EL (cell line): ENCODE measurements around the gene PEPD.

ENCODE experiments used
- DNase-seq: peaks from one replicate; pipeline ENCODE4 v3.0.0-alpha.2; 2016

Gene PEPD

DNA sequence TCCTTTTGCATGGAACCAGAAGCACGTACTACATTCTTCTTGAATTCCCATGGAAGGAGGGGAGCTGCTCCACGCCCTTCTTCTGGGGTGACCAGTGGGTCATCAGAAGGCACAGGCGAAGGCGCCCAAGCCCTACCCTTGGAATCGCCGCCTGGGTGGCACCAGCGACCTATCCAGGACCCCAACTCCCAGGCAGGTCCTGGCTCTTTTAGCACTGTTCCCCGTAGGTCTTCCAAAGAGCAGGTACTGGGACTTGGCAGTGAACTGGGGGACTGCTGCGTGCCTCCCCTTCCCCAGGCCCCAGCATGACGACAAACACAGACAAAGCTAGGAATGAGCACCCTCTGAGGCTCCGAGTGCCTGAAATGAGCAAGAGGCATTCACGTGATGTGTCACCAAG is 103.1 kb downstream of the PEPD start:
- no peak for DNase-seq

DNA sequence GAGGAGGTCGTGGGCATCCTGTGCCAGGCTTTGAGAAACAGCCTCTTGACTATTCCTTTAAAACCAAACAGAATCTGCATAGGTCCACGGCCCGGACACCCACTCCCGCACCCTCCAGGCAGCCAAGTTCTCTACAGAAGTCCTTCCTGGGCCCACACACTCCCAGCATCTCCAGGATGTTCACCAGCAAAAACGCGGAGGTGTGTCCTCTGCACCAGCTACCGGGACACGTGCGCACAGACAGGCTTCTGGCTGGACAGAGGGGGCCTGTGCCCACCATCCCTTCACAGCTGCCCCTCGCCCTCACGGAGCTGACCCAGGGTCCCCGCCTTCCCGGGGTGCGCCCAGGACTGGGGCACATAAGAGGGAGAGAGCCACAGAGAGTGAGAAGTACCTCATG is 103.8 kb downstream of the PEPD start:
- DNase-seq: no peak

DNA sequence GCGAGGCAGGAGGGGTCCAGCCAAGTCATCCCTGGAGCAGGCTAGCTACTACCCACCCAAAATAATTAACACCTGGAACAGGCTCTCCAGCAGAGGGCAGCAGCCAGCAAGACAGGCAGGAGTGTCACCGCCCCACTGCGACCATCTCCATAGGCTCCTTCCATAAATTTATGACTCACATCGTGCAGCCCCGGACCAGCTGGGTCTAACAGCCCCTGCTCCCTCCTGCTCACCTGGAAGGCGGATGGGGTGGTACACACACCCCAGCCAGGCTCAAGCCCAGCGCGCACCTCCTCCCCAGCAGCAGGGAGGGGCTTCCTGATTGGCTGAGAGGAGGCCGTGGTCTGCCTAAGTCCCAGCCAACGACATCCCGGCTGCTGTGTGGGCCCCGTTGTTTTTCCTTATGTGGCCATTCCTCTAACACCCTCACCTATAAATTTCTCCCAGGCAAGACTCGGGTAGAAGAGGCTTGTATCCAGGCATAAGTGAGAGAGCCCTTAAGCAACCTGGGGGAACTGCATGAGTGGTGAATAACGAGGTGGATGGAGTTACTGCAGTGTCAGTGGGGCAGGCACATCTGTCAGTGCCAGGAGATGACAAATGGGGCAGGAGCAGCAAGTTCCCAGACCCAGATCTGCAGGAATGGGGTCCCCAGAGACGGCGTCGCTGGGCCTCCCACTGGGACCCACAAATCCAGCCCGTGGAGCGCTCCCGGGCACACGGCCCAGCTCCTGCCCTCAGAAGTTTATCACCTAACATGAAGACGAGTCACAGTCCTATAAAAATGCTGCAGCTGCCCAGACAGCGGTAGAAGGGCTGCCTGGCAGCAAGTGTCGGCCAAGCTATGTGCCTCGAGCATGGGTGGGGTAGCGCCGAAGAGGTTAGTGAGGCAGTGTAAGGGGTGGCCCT is 105.0 kb downstream of the PEPD start:
- peak; percentile 68 for DNase-seq

DNA sequence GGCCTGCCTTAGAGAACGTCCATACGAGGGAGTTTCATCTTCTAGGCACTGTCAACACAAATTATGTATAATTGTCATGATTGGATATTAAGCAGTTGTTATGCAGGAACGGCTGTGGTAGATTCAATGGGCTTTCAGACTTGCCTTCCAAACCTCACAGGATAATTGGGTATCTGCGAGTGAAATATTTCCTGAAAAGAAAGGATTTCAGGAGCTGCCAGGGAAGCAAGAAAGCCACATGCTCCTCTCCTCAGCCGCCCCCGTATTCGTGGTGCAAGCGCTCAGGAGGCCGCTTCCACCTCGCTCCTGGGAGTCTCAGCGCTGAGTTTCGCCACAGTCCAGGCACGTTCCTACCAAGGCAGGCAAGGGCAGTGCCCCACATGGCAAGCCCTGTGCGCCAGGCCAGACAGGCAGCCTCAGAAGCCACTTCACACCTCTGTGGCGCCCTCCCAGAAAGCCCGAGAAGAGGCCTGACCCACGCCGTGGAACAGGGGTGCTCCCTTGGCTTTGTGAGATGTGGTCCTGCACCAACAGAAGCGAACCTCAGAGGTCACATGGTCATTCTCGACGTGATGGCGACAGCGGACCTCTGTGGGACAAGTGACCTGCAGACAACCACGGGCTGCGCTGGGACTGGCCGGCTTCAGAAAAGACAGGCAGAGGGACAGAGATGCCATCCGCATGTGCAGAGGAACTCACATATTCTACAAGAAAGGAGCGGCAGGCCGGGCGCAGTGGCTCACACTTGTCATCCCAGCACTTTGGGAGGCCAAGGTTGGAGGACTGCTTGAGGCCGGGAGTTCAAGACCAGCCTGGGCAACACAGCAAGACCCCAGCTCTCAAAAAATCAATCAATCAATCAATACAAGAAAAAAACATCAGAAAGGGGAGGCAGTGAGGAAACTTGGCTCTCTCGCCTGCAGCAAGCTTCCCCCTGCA is 106.7 kb downstream of the PEPD start:
- no peak for DNase-seq

DNA sequence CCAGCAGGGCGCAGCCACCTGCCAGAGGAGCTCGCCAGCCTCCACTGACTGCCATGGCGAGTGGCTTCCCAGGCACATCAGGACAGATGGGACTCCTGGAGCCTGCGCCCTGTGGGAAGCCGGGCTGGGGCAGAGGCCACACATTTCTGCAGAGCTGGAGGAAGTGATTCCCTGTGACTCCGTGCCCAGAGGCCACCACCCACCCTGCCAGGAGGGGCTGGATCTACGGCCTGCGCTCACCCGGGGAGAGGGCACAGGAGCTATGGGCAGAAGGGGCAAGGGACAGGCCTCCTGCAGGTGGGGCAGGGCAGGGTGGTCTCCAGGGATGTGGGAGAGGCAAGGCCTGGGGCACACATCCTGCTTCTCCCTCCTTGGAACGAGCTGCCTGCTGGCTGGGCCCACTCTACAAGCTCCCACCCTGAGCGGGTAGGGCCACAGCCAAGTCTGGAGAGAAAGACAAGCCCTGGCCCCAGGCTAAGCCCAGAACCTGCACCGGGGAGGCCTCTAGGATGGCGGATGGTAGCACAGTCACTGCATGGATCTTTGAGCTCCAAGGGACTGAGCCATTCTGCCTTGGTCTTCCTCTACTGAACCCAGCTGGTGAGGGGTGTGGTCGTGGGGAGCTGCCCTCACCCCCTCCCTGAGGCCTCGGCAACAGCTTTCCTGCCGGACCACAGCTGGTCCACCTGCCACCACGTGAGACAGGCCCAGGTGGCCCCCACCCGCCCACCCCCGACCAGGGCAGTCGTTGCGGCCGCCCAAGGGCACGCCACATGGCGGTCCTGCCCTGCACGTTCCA is 107.5 kb downstream of the PEPD start:
- no peak for DNase-seq

DNA sequence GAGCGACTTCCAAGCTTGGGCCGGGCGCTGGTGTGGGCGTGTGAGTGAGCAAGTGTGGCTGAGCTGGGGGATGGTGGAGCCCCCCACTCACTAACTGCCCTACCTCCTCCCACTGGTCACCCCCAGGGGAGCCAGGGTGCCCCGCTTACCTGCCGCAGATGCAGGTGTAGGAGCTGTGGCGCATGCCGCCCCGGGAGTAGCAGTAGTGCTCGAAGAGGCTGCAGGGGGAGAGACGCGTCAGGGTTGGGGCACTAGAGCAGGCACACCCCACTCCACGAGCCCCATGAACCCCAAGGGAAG is 108.2 kb downstream of the PEPD start:
- DNase-seq: no peak

DNA sequence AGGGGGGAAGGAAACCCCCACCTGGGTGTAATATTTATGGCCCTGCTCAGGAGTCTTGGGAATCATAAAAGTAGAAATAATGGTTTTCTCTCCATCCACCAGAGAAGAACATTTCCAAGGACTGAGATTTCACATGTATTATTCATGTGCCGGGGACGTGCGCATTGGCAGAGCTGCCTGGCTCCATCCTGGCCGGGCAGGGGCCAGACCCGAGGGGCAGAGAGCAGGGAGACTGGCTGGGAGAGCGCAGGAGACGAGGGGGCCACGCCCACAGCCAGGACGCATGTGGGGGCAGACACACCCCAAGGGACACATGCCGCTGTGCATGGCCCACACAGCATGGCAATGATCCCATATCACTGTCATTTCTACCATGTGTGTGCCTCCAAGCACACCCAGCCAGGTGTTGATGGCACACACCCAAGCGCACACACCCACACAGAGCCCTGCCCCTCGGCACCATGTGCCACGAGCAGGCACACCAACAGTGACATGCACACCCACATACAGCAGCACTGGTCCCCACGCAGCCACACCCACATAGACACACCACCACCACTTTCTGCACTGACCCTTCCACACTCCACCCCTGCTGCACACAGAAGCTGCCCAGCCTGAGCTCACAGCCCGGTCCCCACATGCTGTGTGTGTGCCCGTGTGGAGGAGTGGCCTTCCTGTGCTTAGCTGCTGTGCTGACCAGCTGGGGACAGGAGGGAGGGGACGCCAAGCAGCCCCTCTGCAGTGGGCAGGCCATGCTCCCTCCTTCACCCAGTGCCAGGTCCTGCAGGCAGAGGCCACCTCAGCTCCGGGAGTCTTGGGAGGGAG is 108.8 kb downstream of the PEPD start:
- DNase-seq: no peak

DNA sequence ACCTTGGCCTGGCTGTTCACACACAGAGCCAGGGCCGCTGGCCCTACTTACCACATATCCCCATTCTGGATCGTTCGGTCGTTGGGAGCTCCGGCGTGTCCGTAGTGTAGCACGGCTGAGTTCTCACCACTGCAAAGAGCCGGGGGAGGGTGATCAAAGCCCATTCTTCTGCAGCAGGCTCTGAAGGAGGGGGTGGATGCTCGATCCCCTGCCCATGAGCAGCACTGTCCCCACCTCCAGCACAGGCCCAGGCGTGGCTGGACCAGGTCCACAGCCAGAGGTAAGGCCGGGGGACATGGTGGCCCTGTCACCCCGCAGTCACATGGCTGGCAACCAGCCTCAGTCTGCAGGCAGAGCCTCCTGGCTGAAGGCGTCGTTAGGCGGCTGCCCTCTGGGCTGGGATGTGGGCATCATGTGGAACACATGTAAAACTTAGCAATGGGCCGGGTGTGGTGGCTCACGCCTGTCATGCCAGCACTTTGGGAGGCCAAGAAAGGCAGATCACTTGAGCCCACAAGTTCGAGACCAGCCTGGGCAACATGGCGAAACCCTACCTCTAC is 109.9 kb downstream of the PEPD start:
- no peak for DNase-seq

DNA sequence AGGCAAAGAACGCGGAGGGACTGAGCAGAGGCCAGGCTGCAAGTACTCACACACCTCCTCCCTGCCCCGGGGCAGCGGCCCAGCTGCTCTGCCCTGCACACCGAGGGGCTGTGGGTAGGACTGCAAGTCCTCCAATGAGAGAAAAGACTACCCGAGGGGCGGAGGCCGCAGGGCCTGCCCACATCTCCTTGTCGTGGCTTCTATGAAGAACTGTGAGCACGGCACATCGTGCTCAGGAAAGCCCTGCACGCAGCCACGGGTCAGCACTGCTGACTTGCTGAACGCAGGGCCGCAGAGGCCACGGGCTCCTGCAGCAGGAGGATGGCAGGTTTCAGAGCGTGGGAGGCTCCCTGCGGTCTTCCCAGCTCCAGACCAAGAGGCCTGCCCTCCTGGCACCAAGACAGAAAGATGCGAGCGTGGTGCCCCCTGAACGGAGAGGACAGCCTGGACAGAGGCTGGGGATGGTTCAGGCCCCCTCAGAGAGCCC is 110.6 kb downstream of the PEPD start:
- DNase-seq: no peak

DNA sequence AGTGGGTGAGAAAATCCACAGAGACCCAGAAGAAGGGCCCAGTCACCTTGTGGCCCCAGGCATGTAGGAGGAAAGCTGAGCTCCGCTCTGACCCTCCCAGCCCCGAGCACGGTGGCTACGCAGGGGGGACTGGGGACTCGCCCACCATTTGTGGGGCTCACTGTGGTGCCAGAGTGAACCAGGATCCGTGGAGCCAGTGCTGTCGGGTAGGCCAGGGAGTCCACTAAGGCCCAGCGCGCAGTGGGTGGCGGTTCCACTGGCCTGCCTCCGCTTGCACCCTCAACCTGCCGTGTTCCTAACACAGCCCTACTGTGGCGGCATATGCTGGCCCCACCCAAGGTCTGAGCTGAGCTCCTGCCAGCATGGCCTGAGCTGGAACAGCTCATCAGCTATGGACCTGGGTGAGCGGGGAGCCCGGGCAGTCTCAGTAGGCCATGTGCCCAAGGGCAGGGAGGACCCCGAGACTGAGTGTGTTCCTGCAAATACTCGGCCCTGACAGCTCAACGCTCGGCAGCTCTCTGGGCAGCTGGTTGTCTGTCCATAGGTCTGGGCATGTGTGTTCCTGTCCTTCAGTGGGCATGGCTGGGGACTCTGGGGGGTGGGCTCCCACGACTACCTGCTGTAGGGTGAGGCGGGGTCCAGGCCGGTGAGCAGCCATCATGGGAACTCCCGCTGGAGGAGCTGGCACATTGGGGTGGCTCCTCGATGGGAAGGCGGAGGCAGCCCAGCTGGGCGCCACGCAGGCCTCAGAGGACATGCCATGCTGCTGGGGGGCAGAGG is 111.5 kb downstream of the PEPD start:
- no peak for DNase-seq

DNA sequence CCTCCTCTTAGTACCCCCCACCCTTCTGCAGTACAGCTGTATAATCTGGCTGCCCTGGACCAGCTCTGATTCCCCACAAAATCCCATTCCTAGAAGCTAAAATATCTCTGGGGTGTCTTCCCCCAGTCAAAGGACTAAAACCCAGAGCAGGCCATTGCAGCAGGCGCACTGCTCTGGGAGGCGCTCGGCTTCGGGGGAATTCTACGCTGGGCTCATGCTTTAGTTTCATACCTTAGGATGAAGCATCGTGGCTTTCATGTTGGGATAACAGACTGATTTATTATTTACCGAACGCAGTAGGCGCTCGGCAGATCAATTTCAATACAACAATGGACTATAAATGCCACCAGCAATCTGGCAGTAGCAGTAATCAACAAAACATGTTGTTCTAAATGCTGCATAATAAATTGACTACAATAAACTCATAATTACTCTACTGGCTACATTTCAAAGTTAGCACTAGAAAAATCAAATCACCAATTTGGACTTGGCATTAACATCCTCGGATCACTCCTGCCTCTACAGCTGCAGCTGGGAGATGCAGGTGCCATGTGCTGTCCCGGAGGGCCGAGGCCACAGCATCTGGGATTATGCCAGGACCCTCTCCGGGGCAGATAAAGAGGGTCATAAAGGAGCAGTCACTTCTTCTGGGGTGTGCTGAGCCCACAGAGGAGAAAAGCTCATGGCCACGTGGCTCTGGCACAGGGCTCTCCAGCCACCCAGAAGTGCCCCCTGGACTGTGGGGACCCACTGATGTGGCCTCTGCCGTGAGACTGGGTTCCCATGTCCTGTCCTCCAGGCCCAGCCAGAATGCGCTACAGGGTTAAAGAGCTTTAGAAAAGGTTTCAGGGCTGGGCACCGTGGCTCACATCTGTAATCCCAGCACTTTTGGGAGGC is 112.8 kb downstream of the PEPD start:
- no peak for DNase-seq

DNA sequence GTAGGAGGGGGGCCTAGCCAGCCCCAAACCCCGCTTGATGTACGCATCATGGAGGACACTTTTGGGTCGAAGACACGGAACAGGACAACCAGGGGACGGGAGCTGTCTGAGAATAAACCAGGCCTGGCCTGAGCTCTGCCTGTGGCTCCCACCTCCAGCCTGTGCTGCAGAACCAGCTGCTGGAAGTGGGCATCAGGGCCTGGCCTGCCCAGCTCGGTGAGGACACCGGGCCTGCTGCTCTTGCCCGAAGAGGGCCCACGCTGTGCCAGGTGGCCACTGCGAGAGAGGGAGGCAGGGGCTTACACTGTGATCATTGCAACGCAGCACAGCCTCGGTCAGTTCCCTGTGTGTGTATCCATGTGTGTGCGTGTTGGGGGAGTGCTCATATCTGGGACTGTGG is 113.5 kb downstream of the PEPD start:
- no peak for DNase-seq

DNA sequence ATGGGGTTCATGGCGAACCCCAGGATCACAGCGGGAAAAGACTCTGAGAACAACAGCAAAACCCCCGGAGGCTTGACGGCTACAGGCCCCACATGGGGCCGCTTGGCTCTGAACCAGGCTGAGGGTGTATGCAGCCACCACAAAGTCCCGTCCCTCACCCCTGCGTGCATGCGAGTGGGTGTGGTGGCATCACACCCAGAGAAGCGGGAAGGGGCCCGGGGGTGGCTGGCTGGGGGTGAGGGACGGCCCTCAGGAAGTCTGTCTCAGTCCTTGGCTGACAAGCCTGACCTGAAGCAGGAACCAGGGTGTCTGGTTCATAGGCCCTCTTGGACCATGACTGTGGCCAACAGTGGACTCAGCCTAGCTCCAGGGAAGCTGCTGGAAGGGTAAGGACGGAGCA is 113.9 kb downstream of the PEPD start:
- DNase-seq: no peak

DNA sequence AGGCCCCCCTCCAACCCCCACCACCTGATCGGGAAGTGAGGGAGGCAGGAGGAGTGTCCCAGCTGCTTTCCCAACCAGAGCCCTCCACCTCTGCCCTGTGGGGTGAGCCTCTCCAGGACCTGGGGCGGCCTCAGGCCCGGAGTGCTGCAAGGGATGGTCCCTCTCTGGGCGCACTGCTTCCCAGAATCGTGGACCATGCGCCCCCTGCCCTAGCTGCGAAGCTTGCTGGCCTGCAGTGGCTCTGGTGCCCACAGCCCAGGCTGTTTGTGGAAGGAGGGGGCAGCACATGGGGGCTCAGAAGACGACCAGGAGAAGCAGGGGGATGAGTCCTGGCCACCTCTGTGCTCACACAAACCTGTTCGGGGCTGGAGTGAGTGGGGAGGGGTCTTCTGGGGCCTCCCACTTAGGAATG is 114.4 kb downstream of the PEPD start:
- DNase-seq: no peak

DNA sequence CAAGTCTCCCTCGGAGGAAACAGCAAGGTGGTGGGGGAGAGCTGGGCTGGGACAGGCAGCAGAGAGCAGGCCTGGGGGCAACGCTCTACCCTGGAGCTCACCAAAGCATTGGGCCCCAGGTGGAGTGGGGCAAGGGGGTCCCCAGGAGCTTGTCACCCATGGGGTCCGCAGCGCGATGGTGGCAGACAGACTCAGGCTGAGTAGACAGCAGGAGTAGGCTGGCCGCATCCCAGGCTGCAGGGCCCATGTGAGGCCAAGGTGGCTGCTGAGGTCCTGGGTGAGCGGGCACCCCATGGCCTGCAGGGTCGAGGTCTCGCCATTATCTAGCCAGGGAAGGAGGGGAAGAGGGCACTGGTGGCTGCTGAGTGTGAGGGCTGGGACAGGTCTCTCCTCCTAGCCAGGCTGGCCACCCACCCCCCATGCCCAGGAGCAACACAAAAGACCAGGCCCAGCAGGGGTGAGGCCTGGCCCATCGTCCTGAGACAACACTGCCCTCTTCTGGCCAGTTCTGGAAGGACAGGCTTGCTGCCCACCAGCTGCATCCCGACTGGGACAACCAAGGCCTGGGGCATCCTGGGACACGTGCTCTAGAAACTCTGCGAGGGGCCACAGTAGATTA is 115.0 kb downstream of the PEPD start:
- DNase-seq: peak; percentile 51

DNA sequence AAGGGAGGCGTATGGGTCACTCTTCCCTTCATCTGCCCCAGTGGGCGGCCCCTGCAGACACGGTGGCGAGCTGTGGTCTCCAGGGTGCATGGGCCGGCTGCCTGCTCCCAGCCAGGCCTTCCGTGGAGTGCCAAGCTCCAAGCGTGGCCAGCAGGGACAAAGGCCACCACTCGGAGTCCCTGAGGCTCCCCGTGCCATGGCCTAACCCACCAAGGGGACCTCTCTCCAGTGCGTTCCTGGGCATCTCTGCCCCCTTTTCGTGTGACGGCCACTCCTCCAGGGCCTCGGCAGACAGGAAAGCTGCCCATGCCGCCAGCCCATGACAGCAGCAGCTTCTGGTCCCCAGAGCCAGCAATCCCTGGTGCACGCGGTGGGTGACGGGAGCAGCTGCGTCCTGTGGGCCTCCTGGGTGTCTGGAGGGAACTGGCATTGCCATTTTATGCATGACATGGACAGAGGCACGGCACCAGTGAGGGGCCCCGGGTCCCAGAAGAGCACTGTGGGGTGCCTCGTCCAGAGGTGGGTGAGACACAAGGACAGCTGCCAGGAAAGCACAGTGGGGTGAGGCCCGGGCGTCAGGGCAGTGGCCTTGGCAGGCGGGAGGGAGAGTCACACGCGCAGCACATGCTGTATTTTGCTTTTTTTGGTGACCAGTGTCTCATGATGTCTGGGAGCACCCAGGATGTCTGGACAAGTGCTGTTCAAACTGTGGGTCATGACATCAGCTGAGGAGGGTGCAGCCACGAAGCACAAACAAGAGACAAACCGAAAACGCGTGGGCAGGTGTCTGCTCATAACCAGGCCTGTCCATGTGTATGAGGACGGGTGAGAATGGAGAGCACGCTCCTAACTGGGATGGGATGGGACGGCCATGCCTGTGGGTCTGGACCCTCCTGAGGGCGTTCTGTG is 115.8 kb downstream of the PEPD start:
- no peak for DNase-seq

DNA sequence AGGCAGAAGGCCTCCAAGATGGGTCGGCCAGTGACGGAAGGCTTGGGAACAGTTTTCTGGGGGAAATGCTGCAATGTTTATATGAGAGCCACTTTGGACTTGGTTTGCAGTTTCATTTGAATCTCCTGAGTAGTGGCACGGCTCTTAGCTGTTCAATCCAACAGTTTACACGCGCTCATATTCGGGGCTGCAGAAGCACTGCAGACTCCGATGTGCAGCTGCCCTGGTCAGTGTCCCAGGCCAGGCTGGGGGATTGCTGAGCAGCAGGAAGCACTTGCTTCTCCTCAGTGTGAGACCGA is 116.4 kb downstream of the PEPD start:
- DNase-seq: no peak

DNA sequence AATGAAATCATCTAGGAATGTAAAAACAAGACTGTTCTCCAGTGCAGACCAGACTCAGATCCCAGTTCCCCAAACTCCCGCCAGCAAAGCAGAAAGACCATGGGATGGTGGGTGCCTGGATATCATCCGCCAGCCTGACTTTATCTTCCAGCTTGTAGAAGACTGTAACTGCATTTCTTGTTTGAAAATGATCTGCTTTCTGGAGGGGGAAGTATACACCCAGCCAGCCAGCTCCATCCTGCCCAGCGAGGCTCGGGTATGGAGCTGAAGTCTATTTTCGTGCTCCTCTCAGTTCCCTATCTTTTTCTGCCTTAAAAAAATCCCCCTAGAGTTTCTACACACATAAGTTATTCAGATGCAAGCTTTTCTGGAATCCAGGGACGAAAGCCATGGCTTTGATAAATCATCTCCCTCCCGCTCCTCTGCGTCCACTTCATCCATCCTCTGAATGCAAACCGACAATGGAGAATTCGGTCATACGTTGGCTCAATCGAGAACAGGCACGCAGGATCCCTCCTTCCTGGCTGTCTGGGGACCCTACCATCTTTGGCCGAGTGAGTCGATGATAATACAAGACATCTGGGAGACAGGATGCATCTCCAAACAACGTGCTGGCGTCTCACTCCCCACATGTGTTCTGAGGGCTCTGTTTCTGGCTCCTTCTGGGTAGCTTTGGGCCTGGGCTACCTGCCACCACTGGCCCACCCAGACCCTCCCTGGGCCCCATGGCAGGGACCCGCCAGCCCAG is 116.9 kb downstream of the PEPD start:
- DNase-seq: no peak
